GM12892 (cell line): ENCODE data around the gene ST6GALNAC2.
"Not testable (repeated sequence)": the region's sequence is repeated elsewhere in the genome, so short reads cannot be mapped to it uniquely, and the experiment has no call there.

Experiments
- POLR2A ChIP-seq: IDR thresholded peaks from 2 replicates; pipeline ENCODE4 v1.6.1; 2011; ENCODE audit warnings: low read depth, low read length, control low read depth
- POLR2AphosphoS5 ChIP-seq: IDR thresholded peaks from 2 replicates; pipeline ENCODE4 v1.6.1; 2011; ENCODE audit warnings: low read depth, low read length, control low read depth

- TF ChIP-seq POLR2AphosphoS5, POLR2A: not testable (repeated sequence)
These were observed 58.6 kb downstream of the ST6GALNAC2 start for GRCh38 chr17:76527016-76527415.
